ENCODE data around the gene PALB2.
"Not testable (repeated sequence)": the region's sequence is repeated elsewhere in the genome, so short reads cannot be mapped to it uniquely, and the experiment has no call there.

Gene PALB2

DNA sequence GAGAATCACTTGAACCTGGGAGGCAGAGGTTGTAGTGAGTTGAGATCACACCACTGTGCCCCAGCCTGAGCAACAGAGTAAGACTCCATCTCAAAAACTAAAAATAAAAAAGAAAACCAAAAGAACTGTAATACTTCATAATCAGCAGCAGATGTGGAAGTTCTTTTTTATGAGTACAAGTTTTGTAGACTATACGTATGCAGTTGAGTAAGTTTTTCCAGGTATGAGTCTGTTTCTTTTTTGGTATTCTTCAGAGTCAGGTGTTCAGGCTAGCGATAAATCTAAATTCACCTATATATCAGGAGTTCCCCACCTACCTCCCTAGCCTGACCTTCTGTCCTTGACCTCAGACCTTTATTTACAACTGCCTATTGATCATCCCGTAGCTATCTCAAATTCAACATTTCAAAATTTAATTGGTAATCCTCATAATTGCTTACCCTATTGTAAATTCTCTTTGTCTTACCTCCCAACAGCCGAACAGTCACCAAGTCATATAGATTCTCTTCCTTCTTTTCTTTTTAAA is 10.9 kb upstream of the PALB2 start:
- peaks cover 40% of the 10 kb centered on the region for H3K36me3 ChIP-seq
- no peak for DNase-seq
- H3K4me1 ChIP-seq = no peaks in the 10 kb centered on the region
- H3K4me3 ChIP-seq (ENCODE audit: low read depth, low read length) = no peak overlapping the region
- no peaks in the 10 kb centered on the region for H3K9me3 ChIP-seq
- TF ChIP-seq, protein P1, sequence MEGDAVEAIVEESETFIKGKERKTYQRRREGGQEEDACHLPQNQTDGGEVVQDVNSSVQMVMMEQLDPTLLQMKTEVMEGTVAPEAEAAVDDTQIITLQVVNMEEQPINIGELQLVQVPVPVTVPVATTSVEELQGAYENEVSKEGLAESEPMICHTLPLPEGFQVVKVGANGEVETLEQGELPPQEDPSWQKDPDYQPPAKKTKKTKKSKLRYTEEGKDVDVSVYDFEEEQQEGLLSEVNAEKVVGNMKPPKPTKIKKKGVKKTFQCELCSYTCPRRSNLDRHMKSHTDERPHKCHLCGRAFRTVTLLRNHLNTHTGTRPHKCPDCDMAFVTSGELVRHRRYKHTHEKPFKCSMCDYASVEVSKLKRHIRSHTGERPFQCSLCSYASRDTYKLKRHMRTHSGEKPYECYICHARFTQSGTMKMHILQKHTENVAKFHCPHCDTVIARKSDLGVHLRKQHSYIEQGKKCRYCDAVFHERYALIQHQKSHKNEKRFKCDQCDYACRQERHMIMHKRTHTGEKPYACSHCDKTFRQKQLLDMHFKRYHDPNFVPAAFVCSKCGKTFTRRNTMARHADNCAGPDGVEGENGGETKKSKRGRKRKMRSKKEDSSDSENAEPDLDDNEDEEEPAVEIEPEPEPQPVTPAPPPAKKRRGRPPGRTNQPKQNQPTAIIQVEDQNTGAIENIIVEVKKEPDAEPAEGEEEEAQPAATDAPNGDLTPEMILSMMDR (IDR thresholded peaks at IDR 0.05; ENCODE audit: low read depth, low read length) = no peak
- H3K27me3 ChIP-seq = no peaks in the 10 kb centered on the region

DNA sequence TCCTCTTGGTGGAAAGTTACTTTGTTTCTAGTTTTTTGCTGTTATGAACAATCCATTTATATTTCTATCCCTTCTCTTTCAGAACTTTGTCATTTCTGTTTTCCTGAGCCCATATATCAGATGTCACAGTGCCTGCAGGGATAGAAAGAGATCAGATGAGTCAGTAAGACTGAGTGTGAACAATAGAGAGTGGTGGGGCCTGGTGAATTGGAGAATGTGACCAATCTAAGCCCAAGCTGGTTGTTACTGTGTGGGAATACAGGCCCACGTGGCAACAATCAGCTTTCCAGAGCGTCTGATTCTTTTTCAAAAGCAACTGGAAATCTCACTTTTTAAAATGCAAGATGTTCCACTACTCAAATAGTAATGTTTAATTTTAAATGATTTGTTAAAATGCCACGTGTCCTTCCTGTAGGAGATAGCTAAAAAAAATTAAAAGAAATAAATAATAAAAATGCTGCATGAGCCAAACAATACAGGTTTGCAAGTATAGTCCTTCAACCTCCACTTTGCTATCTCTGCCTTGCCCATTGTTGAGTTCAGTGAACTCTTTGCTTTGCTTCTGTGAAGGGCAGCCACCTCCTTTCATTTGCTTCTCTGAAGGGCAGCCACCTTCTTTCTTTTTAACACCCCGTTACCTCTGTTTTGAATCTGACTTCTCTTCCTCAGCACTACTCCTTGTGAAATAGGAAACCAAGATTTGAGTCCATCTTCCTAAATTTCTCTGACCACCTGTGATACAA is 9.7 kb upstream of the PALB2 start:
- DNase-seq = no peak
- peaks cover 46% of the 10 kb centered on the region for H3K36me3 ChIP-seq
- no peak overlapping the region for H3K4me3 ChIP-seq (ENCODE audit: low read depth, low read length)
- TF ChIP-seq, protein P1 (IDR thresholded peaks at IDR 0.05; ENCODE audit: low read depth, low read length) = no peak
- no peaks in the 10 kb centered on the region for H3K9me3 ChIP-seq
- H3K27me3 ChIP-seq = no peaks in the 10 kb centered on the region
- H3K4me1 ChIP-seq = no peaks in the 10 kb centered on the region

DNA sequence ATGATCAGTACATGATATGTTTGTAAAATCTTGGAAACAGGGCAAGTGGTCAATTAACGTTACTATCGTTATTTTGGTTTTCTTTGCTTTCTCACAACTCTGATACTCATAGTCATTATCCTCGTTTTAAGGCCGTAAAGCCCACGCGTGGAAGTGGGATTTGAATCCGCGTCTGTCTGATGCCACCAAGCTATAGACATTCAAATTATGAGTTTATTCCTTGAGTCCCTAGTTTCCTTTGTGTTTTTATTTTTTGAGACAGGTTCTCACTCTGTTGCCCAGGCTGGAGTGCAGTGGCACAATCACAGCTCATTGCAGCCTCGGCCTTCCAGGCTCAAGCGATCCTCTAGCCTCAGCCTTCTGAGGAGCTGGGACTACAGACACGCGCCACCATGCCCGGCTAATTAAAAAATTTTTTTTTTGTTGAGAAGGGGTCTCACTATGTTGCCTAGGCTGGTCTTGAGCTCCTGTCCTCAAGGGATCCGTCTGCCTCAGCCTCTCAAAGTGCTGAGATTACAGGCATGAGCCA is 1.2 kb upstream of the PALB2 start:
- TF ChIP-seq, protein P1 (IDR thresholded peaks at IDR 0.05; ENCODE audit: low read depth, low read length) = no peak
- Histone ChIP-seq H3K27me3 (no peaks in the 10 kb centered on the region), H3K9me3 (no peaks in the 10 kb centered on the region), H3K4me3 (ENCODE audit: low read depth, low read length) (peak overlapping the region; percentile 100), H3K36me3 (peaks cover 20% of the 10 kb centered on the region), H3K4me1 (no peaks in the 10 kb centered on the region)
- no peak for DNase-seq

DNA sequence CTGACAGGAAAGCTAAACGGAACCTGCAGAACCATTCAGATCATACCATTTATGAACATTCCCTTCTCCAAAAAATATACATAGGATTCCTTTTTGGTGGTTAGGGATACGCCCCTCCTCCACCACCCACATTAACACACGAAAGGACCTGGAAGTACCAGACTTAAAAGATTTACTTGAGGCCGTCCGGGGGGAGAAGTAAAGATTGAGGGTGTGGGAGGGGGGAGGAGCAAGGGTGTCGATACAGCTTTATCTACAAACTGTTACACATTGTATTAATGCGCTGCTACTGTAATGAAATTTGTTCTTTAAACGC is 537 bp downstream of the PALB2 start:
- Histone ChIP-seq H3K27me3 (no peaks in the 10 kb centered on the region), H3K4me1 (no peaks in the 10 kb centered on the region), H3K36me3 (peaks cover 17% of the 10 kb centered on the region), H3K4me3 (ENCODE audit: low read depth, low read length) (peak overlapping the region; percentile 100), H3K9me3 (no peaks in the 10 kb centered on the region)
- TF ChIP-seq, protein P1 (IDR thresholded peaks at IDR 0.05; ENCODE audit: low read depth, low read length) = no peak
- no peak for DNase-seq

DNA sequence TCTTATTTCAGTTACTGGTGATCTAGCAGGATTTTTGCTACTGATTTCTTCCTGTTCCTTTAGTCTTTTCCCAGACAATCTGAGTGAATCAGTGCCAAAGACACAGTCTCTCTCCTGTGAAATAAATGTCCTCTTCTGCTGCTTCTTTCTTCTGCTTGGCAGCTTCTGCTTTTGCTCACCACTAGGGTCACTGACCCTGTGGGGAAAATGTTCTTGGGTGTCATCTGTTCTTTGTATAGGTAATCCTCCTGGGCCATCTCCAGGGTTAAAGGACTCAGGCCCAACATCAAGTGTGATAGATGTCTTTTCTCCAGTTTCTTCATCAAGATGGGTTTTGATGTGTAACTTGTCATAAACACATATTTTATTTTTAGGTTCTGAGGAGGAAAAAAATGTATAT is 5.2 kb downstream of the PALB2 start:
- Histone ChIP-seq H3K4me1 (no peaks in the 10 kb centered on the region), H3K9me3 (no peaks in the 10 kb centered on the region), H3K4me3 (ENCODE audit: low read depth, low read length) (no peak overlapping the region), H3K36me3 (peaks cover 23% of the 10 kb centered on the region), H3K27me3 (no peaks in the 10 kb centered on the region)
- TF ChIP-seq, protein P1 (IDR thresholded peaks at IDR 0.05; ENCODE audit: low read depth, low read length) = no peak
- DNase-seq = no peak

DNA sequence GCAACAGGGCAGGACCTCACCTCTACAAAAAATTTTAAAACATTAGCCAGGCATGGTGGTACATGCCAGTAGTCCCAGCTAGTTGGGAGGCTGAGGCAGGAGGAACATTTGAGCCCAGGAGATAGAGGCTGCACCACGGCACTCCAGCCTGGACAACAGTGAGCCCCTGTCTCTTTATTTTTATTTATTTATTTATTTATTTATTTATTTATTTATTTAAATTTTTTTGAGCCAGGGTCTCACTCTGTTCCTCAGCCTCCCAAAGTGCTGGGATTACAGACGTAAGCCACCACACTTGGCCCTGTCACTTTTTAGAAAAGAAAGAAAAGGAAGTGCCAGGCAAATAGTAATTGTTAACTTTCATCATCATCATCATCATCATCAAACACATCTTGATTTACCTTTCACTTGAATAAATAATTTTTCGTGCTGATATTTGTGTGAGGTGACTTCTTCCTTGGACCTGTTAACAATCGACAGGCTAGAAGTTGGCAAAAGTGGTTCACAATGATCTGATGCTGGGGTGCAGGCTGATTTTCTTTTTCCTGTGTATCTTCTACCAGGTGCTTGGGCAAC is 6.6 kb downstream of the PALB2 start:
- Histone ChIP-seq H3K27me3 (no peaks in the 10 kb centered on the region), H3K4me3 (ENCODE audit: low read depth, low read length) (no peak overlapping the region), H3K36me3 (peaks cover 31% of the 10 kb centered on the region), H3K4me1 (no peaks in the 10 kb centered on the region), H3K9me3 (no peaks in the 10 kb centered on the region)
- no peak for DNase-seq
- TF ChIP-seq, protein P1 (IDR thresholded peaks at IDR 0.05; ENCODE audit: low read depth, low read length) = no peak

DNA sequence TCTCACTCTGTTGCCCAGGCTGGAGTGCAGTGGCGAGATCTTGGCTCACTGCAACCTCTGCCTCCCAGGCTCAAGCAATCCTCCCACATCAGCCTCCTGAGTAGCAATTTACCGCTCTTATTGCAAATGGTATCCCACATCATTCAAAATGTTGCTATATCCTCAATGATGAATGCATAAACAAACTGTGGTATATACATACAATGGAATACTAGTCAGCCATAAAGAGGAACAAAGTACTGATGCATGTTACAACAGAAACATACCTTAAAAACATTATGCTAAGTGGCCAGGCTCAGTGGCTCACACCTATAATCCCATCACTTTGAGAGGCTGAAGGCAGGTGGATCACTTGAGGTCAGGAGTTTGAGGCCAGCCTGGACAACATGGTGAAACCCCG is 9.2 kb downstream of the PALB2 start:
- H3K4me1 ChIP-seq; H3K4me3 ChIP-seq (ENCODE audit: low read depth, low read length); H3K9me3 ChIP-seq; H3K27me3 ChIP-seq; DNase-seq: not testable (repeated sequence)
- H3K36me3 ChIP-seq = peaks cover 42% of the 10 kb centered on the region

Data from BE2C (cell line).